Nephron (organoid): ENCODE results near the gene XIRP2.

Experiments
- H3K27ac Mint-ChIP-seq, 3 experiments: 2 replicates each; pipeline ENCODE4 v1.8.0; 2020; ENCODE audit warnings: mixed read lengths in 3 of 3, mild to moderate bottlenecking in 2 of 3, moderate library complexity in 1 of 3
- H3K27me3 Mint-ChIP-seq: 2 replicates; pipeline ENCODE4 v1.8.0; 2021; ENCODE audit warnings: low read depth, mild to moderate bottlenecking, moderate library complexity, mixed read lengths
- H3K36me3 Mint-ChIP-seq: 2 replicates; pipeline ENCODE4 v1.8.0; 2020; ENCODE audit warnings: low read depth, mixed read lengths
- H3K4me1 Mint-ChIP-seq: 2 replicates; pipeline ENCODE4 v1.8.0; 2020; ENCODE audit warnings: mixed read lengths
- H3K4me3 Mint-ChIP-seq, 3 experiments: 2 replicates each; pipeline ENCODE4 v1.8.0; 2020; ENCODE audit warnings: mild to moderate bottlenecking in 3 of 3, mixed read lengths in 3 of 3, moderate library complexity in 2 of 3
- H3K9me3 Mint-ChIP-seq: 2 replicates; pipeline ENCODE4 v1.8.0; 2020; ENCODE audit warnings: mixed read lengths
- CTCF ChIP-seq, 3 experiments: fragments of 200-600 bp; sonication (generic); IDR thresholded peaks; one replicate each; pipeline ENCODE4 v1.5.0; 2021; ENCODE audit warnings: antibody characterized with exemption in 3 of 3; ENCODE audit not compliant: unreplicated experiment in 3 of 3

The XIRP2 gene

GRCh38 chr2:167132066-167132465 is 243.8 kb downstream of the XIRP2 start:
- peaks cover 11% of the 10 kb centered on the region for H3K4me1 Mint-ChIP-seq
- no peaks in the 10 kb centered on the region for H3K27me3 Mint-ChIP-seq
- H3K4me3 Mint-ChIP-seq = no peak overlapping the region
- no peak overlapping the region for H3K27ac Mint-ChIP-seq
- no peaks in the 10 kb centered on the region for H3K36me3 Mint-ChIP-seq
- H3K9me3 Mint-ChIP-seq = no peaks in the 10 kb centered on the region
- TF ChIP-seq CTCF (IDR thresholded peaks at IDR 0.05; ENCODE audit: unreplicated experiment in 3 of 3) = no peak

- H3K27me3 Mint-ChIP-seq = no peaks in the 10 kb centered on the region
- no peak overlapping the region for H3K4me3 Mint-ChIP-seq
- H3K4me1 Mint-ChIP-seq = peaks cover 16% of the 10 kb centered on the region
Measured at GRCh38 chr2:167132906-167133555, 244.8 kb downstream of the XIRP2 start.

GRCh38 chr2:167133614-167134013 is 245.3 kb downstream of the XIRP2 start:
- no peak overlapping the region for H3K4me3 Mint-ChIP-seq
- H3K27me3 Mint-ChIP-seq = no peaks in the 10 kb centered on the region
- TF ChIP-seq CTCF (IDR thresholded peaks at IDR 0.05; ENCODE audit: unreplicated experiment in 3 of 3) = no peak
- H3K27ac Mint-ChIP-seq = no peak overlapping the region
- H3K36me3 Mint-ChIP-seq = no peaks in the 10 kb centered on the region
- no peaks in the 10 kb centered on the region for H3K9me3 Mint-ChIP-seq
- peaks cover 21% of the 10 kb centered on the region for H3K4me1 Mint-ChIP-seq

More at GRCh38 chr2:167132906-167133555, 244.8 kb downstream of the XIRP2 start:
- no peaks in the 10 kb centered on the region for H3K9me3 Mint-ChIP-seq
- H3K27ac Mint-ChIP-seq = no peak overlapping the region
- TF ChIP-seq CTCF (IDR thresholded peaks at IDR 0.05; ENCODE audit: unreplicated experiment in 3 of 3) = no peak
- no peaks in the 10 kb centered on the region for H3K36me3 Mint-ChIP-seq

GRCh38 chr2:167134381-167135072 is 246.2 kb downstream of the XIRP2 start:
- no peak overlapping the region for H3K4me3 Mint-ChIP-seq
- no peak for TF ChIP-seq CTCF (IDR thresholded peaks at IDR 0.05; ENCODE audit: unreplicated experiment in 3 of 3)
- no peaks in the 10 kb centered on the region for H3K27me3 Mint-ChIP-seq
- H3K4me1 Mint-ChIP-seq = peaks cover 21% of the 10 kb centered on the region
- no peaks in the 10 kb centered on the region for H3K36me3 Mint-ChIP-seq
- H3K27ac Mint-ChIP-seq = no peak overlapping the region
- no peaks in the 10 kb centered on the region for H3K9me3 Mint-ChIP-seq

- H3K27me3 Mint-ChIP-seq = no peaks in the 10 kb centered on the region
- H3K27ac Mint-ChIP-seq = peak overlapping the region; percentile 4 to 79 (median 28)
- H3K36me3 Mint-ChIP-seq = no peaks in the 10 kb centered on the region
- no peak for TF ChIP-seq CTCF (IDR thresholded peaks at IDR 0.05; ENCODE audit: unreplicated experiment in 3 of 3)
- H3K4me3 Mint-ChIP-seq = no peak overlapping the region
- peaks cover 30% of the 10 kb centered on the region for H3K4me1 Mint-ChIP-seq
- no peaks in the 10 kb centered on the region for H3K9me3 Mint-ChIP-seq
Measured at GRCh38 chr2:167135706-167136105, 247.4 kb downstream of the XIRP2 start.
